GM12865 (cell line): ENCODE data around the gene KLHL17.

Source experiments
- DNase-seq: peaks from one replicate; pipeline ENCODE4 v3.0.0; 2010; ENCODE audit warnings: low read depth
- H3K4me3 ChIP-seq: 2 replicates; pipeline ENCODE4 v1.5.1; 2011; ENCODE audit warnings: mild to moderate bottlenecking, low read depth, low read length, control low read depth
- CTCF ChIP-seq: IDR thresholded peaks from 2 replicates; pipeline ENCODE4 v1.5.1; 2011; ENCODE audit warnings: low read length, control low read depth, low read depth, inconsistent platforms; ENCODE audit not compliant: insufficient read depth; ENCODE audit errors: missing control alignments

Gene KLHL17

GRCh38 chr1:950268-950667 lies 10.1 kb upstream of the KLHL17 start:
- H3K4me3 ChIP-seq = no peak overlapping the region
- no peak for TF ChIP-seq CTCF
- DNase-seq = no peak

GRCh38 chr1:950881-951280 lies 9.5 kb upstream of the KLHL17 start:
- no peak for TF ChIP-seq CTCF
- no peak overlapping the region for H3K4me3 ChIP-seq
- no peak for DNase-seq

- H3K4me3 ChIP-seq = no peak overlapping the region
- TF ChIP-seq CTCF = no peak
- no peak for DNase-seq
Measured at GRCh38 chr1:951364-951763, 9.0 kb upstream of the KLHL17 start.

- TF ChIP-seq CTCF = no peak
- DNase-seq = no peak
- H3K4me3 ChIP-seq = no peak overlapping the region
Measured at GRCh38 chr1:952201-952600, 8.2 kb upstream of the KLHL17 start.

- no peak for TF ChIP-seq CTCF
- H3K4me3 ChIP-seq = no peak overlapping the region
- no peak for DNase-seq
Measured at GRCh38 chr1:952603-953002, 7.8 kb upstream of the KLHL17 start.

GRCh38 chr1:953524-954320 lies 6.7 kb upstream of the KLHL17 start:
- no peak for TF ChIP-seq CTCF
- H3K4me3 ChIP-seq = no peak overlapping the region
- no peak for DNase-seq

- DNase-seq = no peak
- no peak for TF ChIP-seq CTCF
- H3K4me3 ChIP-seq = no peak overlapping the region
Measured at GRCh38 chr1:954927-955326, 5.5 kb upstream of the KLHL17 start.
